Heart right ventricle (tissue), 16 donors: ENCODE results near the gene HS6ST1. TPM values are rescaled to one million over a fixed set of nuclear protein-coding genes. Genes with fewer than 3 reads are reported as not detected.
A peak's percentile ranks its signal among the peaks of the same experiment; 100 is the strongest.

Experiments
- ATAC-seq, 8 donors: fragments of 200-7000 bp; cut with Tn5 transposase; one replicate each; pipeline ENCODE4 v1.9.1; 2020; ENCODE audit warnings: mild to moderate bottlenecking in 8 of 8, moderate library complexity in 8 of 8, moderate number of reproducible peaks in 1 of 8
- DNase-seq, 2 donors: peaks; one replicate each; pipeline ENCODE4 v3.0.0-alpha.2; 2020
- H3K27ac ChIP-seq, 10 donors: fragments of 200-600 bp; sonication (generic) in 2 of 10; one replicate each; pipeline versions ENCODE4 v1.5.0 to v1.8.0; 2020 to 2022; ENCODE audit warnings: mild to moderate bottlenecking in 3 of 10
- H3K27me3 ChIP-seq, 7 donors: fragments of 200-600 bp; one replicate each; pipeline ENCODE4 v1.8.0; 2021 to 2022; ENCODE audit warnings: mild to moderate bottlenecking in 2 of 7
- H3K36me3 ChIP-seq, 9 donors: fragments of 200-600 bp; sonication (generic) in 1 of 9; one replicate each; pipeline versions ENCODE4 v1.5.0 to v1.8.0; 2020 to 2022; ENCODE audit warnings: mild to moderate bottlenecking in 2 of 9
- H3K4me1 ChIP-seq, 9 donors: fragments of 200-600 bp; sonication (generic) in 1 of 9; one replicate each; pipeline versions ENCODE4 v1.5.0 to v1.8.0; 2020 to 2022; ENCODE audit warnings: mild to moderate bottlenecking in 4 of 9
- H3K4me3 ChIP-seq, 10 donors: fragments of 200-600 bp; sonication (generic) in 2 of 10; one replicate each; pipeline versions ENCODE4 v1.5.0 to v1.8.0; 2020 to 2022; ENCODE audit warnings: mild to moderate bottlenecking in 7 of 10, moderate library complexity in 2 of 10
- H3K9me3 ChIP-seq, 11 donors: fragments of 200-600 bp in 10 of 11; sonication (generic) in 2 of 11; one replicate each; pipeline versions ENCODE4 v1.5.0 to v1.8.0; 2013 to 2022; ENCODE audit warnings: mild to moderate bottlenecking in 2 of 11, control low read depth in 1 of 11, moderate library complexity in 1 of 11
- CTCF ChIP-seq, 9 donors: fragments of 200-600 bp; sonication (generic) in 2 of 9; IDR thresholded peaks; one replicate each; pipeline versions ENCODE4 v1.5.0 to v1.8.0; 2021 to 2022; ENCODE audit warnings: antibody characterized with exemption in 9 of 9, mild to moderate bottlenecking in 5 of 9, moderate library complexity in 1 of 9
- WGBS, 2 donors: extraction: QIAGEN DNeasy Blood & Tissue Kit; methylation state at CpG; one replicate each; pipeline ENCODE4 v1.1.7; 2013; ENCODE audit warnings: inconsistent platforms in 1 of 2; 5-methylcytosine and 5-hydroxymethylcytosine counted together
- intact Hi-C, 10 donors: fragments of 100-400 bp; cut with DNase I; formaldehyde crosslinking; loops; one replicate each; pipeline versions ENCODE4 v1.11.1 to v1.14.2; 2022
- polyA plus RNA-seq, 2 donors: library from polyadenylated mRNA; stranded (reverse); fragments of 200-250 nt; gene quantifications; one replicate each; pipeline ENCODE4 v1.2.3, GENCODE V29; 2013
- total RNA-seq, 10 donors: library from RNA; stranded (reverse); fragmentation: NEBNext Ultra II Directional in 3 of 10; extraction: Animal tissue kit (Norgen Biotek cat#: 25700) in 3 of 10; gene quantifications; one replicate each; pipeline versions ENCODE4 v1.2.1 to v1.2.4, GENCODE V29; 2021 to 2023
- donor health status: Arrhythmogenic right ventricular cardiomyopathy.
- donor health status: ischemic (EF 13 %, LVEDD 7.1; RV severe dilation, severe dysfunction).
- donor health status: healthy with polysubstance abuse.
- donor health status: DM: no; HTN: yes; CAD: no.
- donor health status: DM: no; HTN: no; CAD: no.
- donor health status: ischemic (EF 25% LVEDD 6.9; RV normal size, moderate dysfunction).
- donor health status: ischemic (EF 25% LVEDD 5.7; RV mildly dilated, moderate dysfunction).
- donor health status: healthy.
- donor health status: DM: yes; HTN: yes; CAD: no.
- donor health status: Ischemic cardiomyopathy.
- donor health status: ischemic (EF 35%, LVEDD 5.7; RV mildly dilated, moderate dysfunction).
- donor health status: nonischemic (EF 11% LVEDD 7.7; RV severe dilation, severe dysfunction).
- donor health status: DM: yes; HTN: yes; CAD: no.
- donor health status: PGD.
- donor health status: ischemic (EF 29% LVEDD 5.4; RV normal size, mild dysfunction).
- donor health status: nonischemic (EF 23%, LVEDD 6.1; RV moderate dilation, normal function).

The HS6ST1 gene
- total and polyA plus RNA-seq, 12 donors: 10.5 to 51.6 (median 18.2) TPM

GRCh38 chr2:128347701-128348539, 29.3 kb upstream of the HS6ST1 start:
- Histone ChIP-seq H3K4me1 (peaks cover 10 to 24% (median 19%) of the 10 kb centered on the region in 9 donors), H3K27me3 (no peaks in the 10 kb centered on the region), H3K4me3 (no peak overlapping the region), H3K9me3 (peaks cover 0 to 20% (median 10%) of the 10 kb centered on the region in 11 donors), H3K36me3 (no peaks in the 10 kb centered on the region), H3K27ac (peak overlapping the region; percentile 0 to 80 (median 48))
- intact Hi-C loops: loop anchor here in 1 of 10 donors (10.0 kb wide), 1 partner anchor 1047 kb away; no protein-coding TSS in a partner anchor
- 22 to 30% methylated on average over 16 of the region's 16 CpGs for WGBS, 2 donors
- ATAC-seq (peak; percentile 89 to 99 (median 94)), DNase-seq (peak; percentile 73 to 77)
- no peak for TF ChIP-seq CTCF (IDR thresholded peaks at IDR 0.05)

DNA sequence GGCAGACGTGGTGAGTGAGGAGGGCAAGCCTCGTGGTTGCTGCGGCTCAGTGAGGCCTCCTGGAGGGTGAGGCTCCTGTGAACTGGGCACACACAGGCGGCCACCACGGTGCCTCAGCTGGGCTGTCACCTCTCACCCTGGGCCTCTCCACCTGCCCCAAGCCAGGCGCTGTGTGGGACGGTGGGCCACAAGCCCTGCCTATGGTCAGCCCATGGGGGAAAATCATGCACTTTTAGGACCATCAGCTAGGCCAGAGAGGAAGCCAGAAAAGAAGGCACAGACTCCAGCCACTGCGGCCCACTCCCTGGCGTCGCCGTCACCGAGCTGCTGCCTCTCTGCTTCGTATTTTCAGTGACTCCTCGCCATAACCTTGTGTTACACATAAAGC, 28.5 kb upstream of the HS6ST1 start:
- DNase-seq (no peak), ATAC-seq (peak in 2 of 8 donors; percentile 5 to 31)
- no peak for TF ChIP-seq CTCF (IDR thresholded peaks at IDR 0.05)
- H3K27ac ChIP-seq: peak overlapping the region in 2 of 10 donors; percentile 42 to 80
- H3K36me3 ChIP-seq: no peaks in the 10 kb centered on the region
- intact Hi-C loops: loop anchor here in 1 of 10 donors (10.0 kb wide), 1 partner anchor 1048 kb away; no protein-coding TSS in a partner anchor
- H3K9me3 ChIP-seq: peaks cover 0 to 15% (median 7%) of the 10 kb centered on the region in 11 donors
- peaks cover 10 to 24% (median 19%) of the 10 kb centered on the region in 9 donors for H3K4me1 ChIP-seq
- no peaks in the 10 kb centered on the region for H3K27me3 ChIP-seq
- H3K4me3 ChIP-seq: no peak overlapping the region
- WGBS, 2 donors: 91 to 94% methylated on average over 14 of the region's 14 CpGs

- 85 to 87% methylated on average over 50 to 53 of the region's 53 CpGs for WGBS, 2 donors
- DNase-seq (no peak), ATAC-seq (peak in 2 of 8 donors; percentile 12 to 43)
- no peaks in the 10 kb centered on the region for H3K27me3 ChIP-seq
- H3K4me3 ChIP-seq: no peak overlapping the region
- peaks cover 10 to 24% (median 19%) of the 10 kb centered on the region in 9 donors for H3K4me1 ChIP-seq
- H3K36me3 ChIP-seq: no peaks in the 10 kb centered on the region
- peaks cover 0 to 9% (median under 1%) of the 10 kb centered on the region in 11 donors for H3K9me3 ChIP-seq
- intact Hi-C loops: loop anchor here in 1 of 10 donors (10.0 kb wide), 1 partner anchor 1048 kb away; no protein-coding TSS in a partner anchor
- H3K27ac ChIP-seq: no peak overlapping the region
- no peak for TF ChIP-seq CTCF (IDR thresholded peaks at IDR 0.05)
Observed at GRCh38 chr2:128346291-128347170, 27.9 kb upstream of the HS6ST1 start.
